HG03108 (cell line): ENCODE data around the gene TBC1D1.
"Not testable (repeated sequence)": the region's sequence is repeated elsewhere in the genome, so short reads cannot be mapped to it uniquely, and the experiment has no call there.

Experiments
- ATAC-seq: cut with Tn5 transposase; IDR thresholded peaks from one replicate; pipeline ENCODE4 v1.9.1; 2021; ENCODE audit warnings: moderate library complexity; ENCODE audit not compliant: unreplicated experiment

Gene TBC1D1

DNA sequence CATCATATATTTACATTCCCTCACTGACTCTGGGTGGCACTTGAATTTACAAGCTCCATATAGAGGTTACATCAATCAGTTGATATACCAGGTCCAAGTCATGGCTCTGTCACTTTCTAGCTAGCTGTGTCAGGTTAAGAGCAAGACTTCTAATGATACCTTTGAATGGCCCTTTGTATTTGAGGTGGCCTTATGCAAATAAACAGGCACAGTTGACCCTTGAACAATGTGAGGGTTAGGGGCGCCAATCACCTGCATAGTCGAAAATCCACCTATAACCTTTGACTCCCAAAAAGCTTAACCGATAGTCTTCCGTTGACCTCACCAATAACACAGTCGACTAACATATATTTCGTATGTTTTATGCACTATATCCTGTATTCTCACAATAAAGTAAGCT lies 68.0 kb downstream of the TBC1D1 start:
- no peak for ATAC-seq

GRCh38 chr4:37960098-37960497 lies 69.2 kb downstream of the TBC1D1 start, which contains the start of gene PTTG2:
PTTG2 (plus strand) TSS chr4:37960398; CDS start chr4:37960435, 37 bp downstream.
- ATAC-seq, result no peak

DNA sequence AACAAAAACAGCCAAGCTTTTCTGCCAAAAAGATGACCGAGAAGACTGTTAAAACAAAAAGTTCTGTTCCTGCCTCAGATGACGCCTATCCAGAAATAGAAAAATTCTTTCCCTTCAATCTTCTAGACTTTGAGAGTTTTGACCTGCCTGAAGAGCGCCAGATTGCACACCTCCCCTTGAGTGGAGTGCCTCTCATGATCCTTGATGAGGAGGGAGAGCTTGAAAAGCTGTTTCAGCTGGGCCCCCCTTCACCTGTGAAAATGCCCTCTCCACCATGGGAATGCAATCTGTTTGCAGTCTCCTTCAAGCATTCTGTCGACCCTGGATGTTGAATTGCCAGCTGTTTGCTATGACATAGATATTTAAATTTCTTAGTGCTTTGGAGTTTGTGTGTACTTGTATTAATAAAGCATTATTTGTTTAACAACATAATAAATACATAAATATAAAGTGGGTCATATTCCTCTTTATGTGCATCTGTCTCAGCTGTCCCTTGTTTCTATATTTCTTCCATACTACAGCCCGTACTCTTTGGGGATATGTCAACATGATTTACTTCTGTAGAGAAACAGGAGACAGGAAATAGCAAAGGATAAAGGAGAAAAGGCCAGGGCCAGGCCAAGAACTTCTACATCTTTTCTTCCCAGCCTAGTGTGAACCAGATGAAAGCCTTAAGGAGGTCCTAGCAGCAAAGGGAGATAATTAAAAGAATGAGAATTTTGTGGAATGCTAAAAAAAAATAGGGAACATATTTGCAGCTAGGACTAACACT lies 70.0 kb downstream of the TBC1D1 start:
- no peak for ATAC-seq

DNA sequence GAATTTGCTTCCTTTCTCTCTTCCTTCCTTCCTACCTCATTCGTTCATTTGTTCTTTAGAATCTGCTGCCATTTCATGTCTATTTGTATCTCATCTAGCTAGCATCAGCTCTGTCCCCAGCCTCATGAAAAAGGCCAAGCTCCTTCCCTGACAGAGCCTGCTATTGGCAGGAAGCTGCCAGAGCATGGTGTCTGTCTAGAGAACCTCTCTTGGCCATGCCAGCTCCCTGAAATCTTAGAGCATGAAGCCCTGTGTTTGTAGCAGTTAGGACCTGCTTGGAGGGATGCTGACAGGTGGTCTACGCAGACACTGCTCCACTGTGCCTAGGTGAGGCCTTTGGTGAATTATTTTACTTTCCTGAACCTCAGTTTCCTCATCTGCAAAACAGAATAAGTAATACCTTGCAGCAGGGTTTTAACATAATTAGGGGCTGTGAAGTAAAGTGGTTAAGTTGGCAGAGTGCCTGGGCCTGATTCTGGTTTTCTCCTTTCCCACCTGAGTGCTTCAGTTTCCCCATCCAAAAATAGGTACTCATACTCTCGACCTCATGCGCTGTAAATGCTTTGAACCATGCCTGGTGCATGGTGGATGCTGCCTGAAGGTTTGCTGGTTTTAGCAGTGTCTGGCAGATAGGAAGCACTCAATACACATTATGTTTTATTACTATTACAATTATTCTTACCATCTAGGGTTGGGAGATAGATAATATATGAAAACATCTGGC lies 74.0 kb downstream of the TBC1D1 start:
- ATAC-seq, result peak; percentile 83

DNA sequence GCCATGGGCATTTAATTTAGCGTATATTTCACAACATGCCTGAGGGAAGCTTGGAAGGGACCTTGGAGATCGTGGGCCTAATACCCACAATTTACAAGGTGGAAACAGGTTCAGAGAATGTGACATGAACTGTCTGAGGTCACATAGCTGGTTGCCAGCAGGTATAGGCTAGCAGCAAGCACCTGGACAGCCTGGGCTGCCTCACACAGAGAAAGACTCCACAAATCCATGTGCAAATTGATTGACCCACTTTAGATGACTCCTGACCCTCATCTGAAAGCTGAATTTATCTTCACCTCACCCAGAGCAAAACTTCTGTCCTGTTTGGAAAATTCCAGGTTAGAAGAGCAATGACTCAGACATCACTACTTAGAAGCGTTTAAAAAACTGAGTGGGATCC lies 75.2 kb downstream of the TBC1D1 start:
- ATAC-seq, result no peak

DNA sequence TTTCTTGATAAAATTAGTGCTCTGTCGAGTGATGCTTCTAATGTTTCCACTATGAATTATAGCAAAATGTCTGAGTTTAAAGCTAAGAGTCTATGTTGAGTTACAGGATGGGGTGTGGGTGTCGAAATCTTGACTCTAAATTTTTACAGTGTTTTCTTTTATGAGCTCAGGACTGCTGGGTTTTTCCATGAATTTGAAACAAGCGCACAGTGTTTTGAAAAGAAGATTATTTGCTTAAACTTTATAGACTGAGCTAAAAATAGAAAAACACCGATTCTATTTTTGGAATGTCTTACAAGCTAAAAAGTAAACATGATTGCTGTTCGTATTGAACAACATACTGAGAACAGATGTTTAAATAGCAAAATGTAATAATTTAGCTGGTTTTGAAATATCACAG lies 76.9 kb downstream of the TBC1D1 start:
- no peak for ATAC-seq

DNA sequence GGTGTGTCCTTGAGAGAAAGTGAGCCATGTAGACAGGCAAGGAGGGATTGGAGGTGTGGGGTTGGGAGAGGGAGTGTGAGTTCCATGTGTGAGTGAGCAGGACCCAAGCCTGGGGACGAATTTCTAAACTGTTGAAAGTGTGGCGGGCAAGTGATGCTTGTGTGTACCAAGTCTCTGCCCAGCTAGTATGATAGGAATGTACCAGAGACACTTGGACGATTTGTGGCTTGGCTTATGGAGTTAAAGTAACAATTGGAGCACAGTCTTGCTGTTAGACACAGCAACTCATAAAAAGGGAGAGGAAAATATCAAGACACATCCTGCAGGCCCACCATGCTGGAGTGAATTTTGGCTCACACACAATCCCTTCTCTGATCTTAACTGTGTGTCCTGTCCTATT lies 77.9 kb downstream of the TBC1D1 start:
- ATAC-seq, result no peak

GRCh38 chr4:37970702-37971101 lies 79.8 kb downstream of the TBC1D1 start:
- no peak for ATAC-seq

- ATAC-seq, result no peak
Measured at GRCh38 chr4:37971202-37971601, 80.3 kb downstream of the TBC1D1 start.

DNA sequence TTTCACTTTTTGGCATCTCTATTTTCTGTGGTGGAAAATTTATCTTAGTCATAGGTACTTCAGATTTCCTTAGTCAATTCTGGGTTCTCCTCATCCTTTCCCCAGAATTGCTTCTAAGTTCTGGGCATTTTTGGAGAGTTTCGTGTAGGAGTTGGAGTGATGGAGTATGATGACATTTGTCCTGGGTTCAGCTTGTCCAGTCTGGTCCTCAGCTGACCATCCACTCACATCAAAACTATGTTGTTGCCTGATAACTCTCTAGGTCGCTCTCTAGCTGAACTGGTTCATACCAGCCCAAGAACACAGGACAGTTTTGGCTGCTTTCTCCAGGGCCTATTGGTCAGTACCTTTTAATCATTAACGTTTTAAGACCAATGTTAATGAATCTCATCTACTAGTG lies 82.6 kb downstream of the TBC1D1 start:
- no peak for ATAC-seq

- ATAC-seq, result not testable (repeated sequence)
Measured at GRCh38 chr4:37975321-37975822, 84.5 kb downstream of the TBC1D1 start.

DNA sequence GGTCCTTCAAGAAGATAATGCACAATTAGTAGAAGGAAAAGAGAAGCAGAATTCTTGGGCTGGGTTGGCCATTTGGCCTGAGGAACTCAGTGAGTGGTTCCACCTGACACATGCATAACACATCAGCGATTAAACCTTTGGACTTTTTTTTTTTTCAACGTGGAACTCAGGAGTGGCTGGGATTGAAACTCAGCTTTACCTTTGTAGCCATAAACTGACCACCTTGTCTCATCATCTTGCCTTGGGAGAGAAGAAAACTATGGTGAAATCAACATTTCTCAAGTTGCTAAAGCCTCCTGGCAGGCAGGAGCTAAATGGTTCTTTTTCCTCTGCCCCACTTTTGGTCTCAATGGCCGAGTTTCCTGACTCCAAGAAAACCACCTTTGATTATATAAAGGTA lies 85.6 kb downstream of the TBC1D1 start:
- ATAC-seq, result no peak

DNA sequence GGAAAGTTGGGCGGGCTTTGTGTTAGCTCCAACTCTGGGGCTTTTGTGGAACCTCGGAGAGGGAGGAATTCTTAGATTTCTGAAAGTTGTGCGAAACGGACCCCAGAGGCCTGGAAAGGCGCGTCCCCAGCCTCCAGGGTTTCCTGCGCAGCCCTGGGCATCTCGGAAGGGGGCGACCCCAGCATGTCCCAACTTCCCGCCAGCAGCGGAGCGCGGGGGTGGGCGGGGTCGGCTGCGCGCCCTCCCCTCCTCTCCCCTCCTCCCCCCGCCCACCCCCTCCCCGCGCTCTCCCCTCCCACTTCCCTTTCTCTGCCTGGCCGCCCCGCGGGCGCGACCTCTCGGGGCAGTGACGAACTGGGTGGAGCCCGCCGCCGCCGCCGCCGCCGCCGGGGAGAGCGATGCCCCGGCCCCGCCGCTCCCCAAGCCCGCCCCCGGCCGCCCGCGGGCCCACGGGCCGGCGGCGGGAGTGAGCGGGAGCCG lies 86.1 kb downstream of the TBC1D1 start:
- peak; percentile 68 for ATAC-seq

DNA sequence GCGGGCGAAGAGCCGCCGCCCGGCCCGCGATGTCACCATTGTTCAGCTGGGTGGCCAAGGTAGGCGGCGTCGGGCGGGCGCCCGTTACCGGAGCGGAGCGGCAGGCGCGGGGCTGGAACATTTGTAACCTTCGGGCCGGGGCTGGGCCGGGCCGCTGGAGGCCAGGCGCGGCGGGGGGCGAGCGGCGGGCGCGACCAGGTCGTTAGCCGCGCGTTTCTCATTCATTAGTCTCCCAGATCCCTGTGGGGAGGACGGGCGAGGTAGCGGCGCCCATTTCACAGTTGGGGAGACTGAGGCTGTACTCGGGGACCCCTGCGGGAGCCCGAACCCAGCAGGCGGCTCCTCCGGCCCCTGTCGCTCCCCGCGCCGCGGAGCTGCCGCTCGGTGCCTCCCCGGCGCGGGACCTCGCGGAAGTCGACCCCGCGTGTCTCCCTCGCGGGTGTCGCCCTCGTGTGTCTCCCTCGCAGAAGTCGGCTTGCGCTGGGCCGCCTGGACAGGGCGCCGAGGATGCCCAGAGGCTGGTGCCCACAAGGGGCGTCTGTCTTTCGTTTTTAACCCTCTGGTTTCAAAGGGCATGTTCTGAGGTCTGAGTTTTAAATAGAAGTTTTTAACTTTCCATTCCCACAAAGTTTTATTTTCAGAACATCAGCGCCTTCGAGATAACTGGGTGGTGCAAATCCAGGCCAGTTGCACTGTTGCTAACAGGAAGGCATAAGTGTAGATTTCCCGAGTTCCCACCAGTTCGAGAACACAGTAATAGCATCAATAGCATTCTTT lies 86.8 kb downstream of the TBC1D1 start:
- ATAC-seq, result peak; percentile 62

GRCh38 chr4:37978248-37978924 lies 87.5 kb downstream of the TBC1D1 start:
- peak; percentile 29 for ATAC-seq

GRCh38 chr4:37980246-37980645 lies 89.4 kb downstream of the TBC1D1 start:
- ATAC-seq, result no peak

DNA sequence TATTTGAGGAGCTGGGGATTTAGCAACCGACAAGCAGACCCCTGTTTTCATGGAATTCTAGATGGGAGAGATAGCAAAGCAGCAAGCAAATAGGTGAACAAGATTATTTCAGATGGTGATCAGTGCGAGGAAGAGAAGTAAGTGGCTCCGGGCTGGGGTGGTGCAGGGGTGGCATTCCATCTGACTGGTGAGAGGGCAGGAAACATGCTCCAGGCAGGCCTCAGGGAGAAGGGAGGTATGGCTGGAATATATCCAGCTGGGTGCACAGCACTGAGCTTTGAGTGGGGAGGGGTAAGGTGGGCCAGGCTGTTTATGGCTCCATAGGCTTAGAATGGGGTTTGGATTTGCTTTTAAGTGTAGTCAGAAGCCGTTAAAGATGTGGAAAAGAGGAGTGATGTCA lies 90.5 kb downstream of the TBC1D1 start:
- ATAC-seq, result no peak

- ATAC-seq, result no peak
Measured at GRCh38 chr4:37981844-37982720, 91.2 kb downstream of the TBC1D1 start.

DNA sequence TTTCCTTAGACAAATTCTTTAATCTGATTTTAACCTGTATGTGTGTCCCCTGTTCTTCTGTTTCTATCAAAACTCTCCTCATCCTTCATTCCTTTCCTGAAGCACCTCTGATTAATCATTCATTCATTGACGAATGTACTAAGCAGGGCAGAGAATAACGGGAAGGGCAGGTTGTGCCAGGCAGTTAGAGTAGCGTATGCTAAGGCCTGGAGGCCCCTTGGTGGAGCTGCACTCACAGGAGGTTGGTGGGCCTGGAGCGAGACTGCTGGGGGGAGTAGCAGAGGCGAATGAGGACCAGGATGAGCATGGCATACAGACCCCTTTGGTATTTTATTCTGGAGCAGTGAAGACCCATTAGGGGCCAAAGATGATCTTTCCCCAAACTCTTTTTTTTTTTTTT lies 91.9 kb downstream of the TBC1D1 start:
- no peak for ATAC-seq

DNA sequence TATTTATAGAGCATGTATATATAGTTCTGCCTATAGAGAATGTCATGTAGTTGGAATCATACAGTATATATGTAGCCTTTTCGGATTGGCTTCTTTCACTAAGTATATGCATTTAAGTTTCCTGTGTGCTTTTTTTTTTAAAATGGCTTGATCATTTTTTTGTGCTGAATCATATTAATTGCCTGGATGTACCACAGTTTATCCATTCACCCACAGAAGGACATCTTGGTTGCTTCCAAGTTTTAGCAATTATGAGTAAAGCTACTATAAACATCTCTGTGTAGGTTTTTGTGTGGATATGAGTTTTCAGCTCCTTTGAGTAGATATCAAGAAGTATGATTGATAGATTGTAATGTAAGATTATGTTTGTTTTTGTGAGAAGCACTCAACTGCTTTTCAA lies 93.1 kb downstream of the TBC1D1 start:
- ATAC-seq, result no peak
